ENCODE results near the gene ASPA. TPM values are rescaled to one million over a fixed set of nuclear protein-coding genes. Genes with fewer than 3 reads are reported as not detected.

ASPA gene
- total and polyA plus RNA-seq, 2 of the 13 experiments (the other 11 are each of a cell fraction or from before 2014, with no cell fraction given) = not detected

GRCh38 chr17:3546521-3546920 lies 70.7 kb downstream of the ASPA start (continued):
- TF ChIP-seq LCORL (IDR thresholded peaks at IDR 0.05) (no peak), LCORL (CRISPR knock-in tag; IDR thresholded peaks at IDR 0.05) (0 out of 2 replicates have a peak, but pooled peaks have one; percentile 42), ZBTB7B (CRISPR knock-in tag; IDR thresholded peaks at IDR 0.05) (no peak), GFI1 (CRISPR knock-in tag; IDR thresholded peaks at IDR 0.05; ENCODE audit: borderline replicate concordance) (0 out of 2 replicates have a peak, but pooled peaks have one; percentile 20), TSC22D2 (CRISPR knock-in tag; IDR thresholded peaks at IDR 0.05; ENCODE audit: borderline replicate concordance) (no peak), ZFP36L2 (CRISPR knock-in tag; IDR thresholded peaks at IDR 0.05) (no peak), ZNF44 (CRISPR knock-in tag; IDR thresholded peaks at IDR 0.05) (no peak), ZNF329 (CRISPR knock-in tag; IDR thresholded peaks at IDR 0.05; ENCODE audit: low read depth) (no peak), SP4 (CRISPR knock-in tag; IDR thresholded peaks at IDR 0.05) (no peak), FOXP4 (CRISPR knock-in tag; IDR thresholded peaks at IDR 0.05) (peak; percentile 33; the same call in 1 of the 2 replicates), ZNF747 (CRISPR knock-in tag; IDR thresholded peaks at IDR 0.05; ENCODE audit: borderline replicate concordance) (no peak), KMT2B (CRISPR knock-in tag; IDR thresholded peaks at IDR 0.05) (no peak), ZNF792 (CRISPR knock-in tag; IDR thresholded peaks at IDR 0.05) (no peak), ZNF317 (CRISPR knock-in tag; IDR thresholded peaks at IDR 0.05) (no peak), THAP8 (CRISPR knock-in tag; IDR thresholded peaks at IDR 0.05; ENCODE audit: borderline replicate concordance) (no peak), PHF5A (CRISPR knock-in tag; IDR thresholded peaks at IDR 0.05; ENCODE audit: low read depth, unreplicated experiment) (no peak), ETV6 (CRISPR knock-in tag; conservative IDR thresholded peaks at IDR 0.05) (no peak), STAT6 (CRISPR knock-in tag; IDR thresholded peaks at IDR 0.05; ENCODE audit: borderline replicate concordance) (no peak), ZNF235 (CRISPR knock-in tag; IDR thresholded peaks at IDR 0.05; ENCODE audit: borderline replicate concordance) (no peak), LBX2 (CRISPR knock-in tag; IDR thresholded peaks at IDR 0.05; ENCODE audit: borderline replicate concordance) (no peak), DDIT3 (CRISPR knock-in tag; IDR thresholded peaks at IDR 0.05) (no peak), HNF1B (CRISPR knock-in tag; IDR thresholded peaks at IDR 0.05) (no peak), FOXK2 (IDR thresholded peaks at IDR 0.05) (no peak), ZNF597 (CRISPR knock-in tag; IDR thresholded peaks at IDR 0.05) (no peak)
